ENCODE measurements around the gene PDXP.
A peak's percentile ranks its signal among the peaks of the same experiment; 100 is the strongest.
"Not testable (repeated sequence)": the region's sequence is repeated elsewhere in the genome, so short reads cannot be mapped to it uniquely, and the experiment has no call there.

Gene PDXP

GRCh38 chr22:37654563-37655251 is 3.8 kb upstream of the PDXP start (continued):
- TF ChIP-seq SP3 (tag by site-specific recombination; IDR thresholded peaks at IDR 0.05) (no peak), ZNF596 (tag by site-specific recombination; IDR thresholded peaks at IDR 0.05) (no peak), MEIS1 (CRISPR knock-in tag; IDR thresholded peaks at IDR 0.05; ENCODE audit: borderline replicate concordance) (no peak), GLI4 (tag by site-specific recombination; IDR thresholded peaks at IDR 0.05) (no peak), YY1 (tag by site-specific recombination; IDR thresholded peaks at IDR 0.05) (no peak), ZNF639 (tag by site-specific recombination; IDR thresholded peaks at IDR 0.05) (no peak), ZNF394 (tag by site-specific recombination; IDR thresholded peaks at IDR 0.05; ENCODE audit: borderline replicate concordance) (no peak), SP2 (tag by site-specific recombination; IDR thresholded peaks at IDR 0.05) (no peak)

GRCh38 chr22:37655252-37655563 is 3.3 kb upstream of the PDXP start:
- no peak overlapping the region for H3K27ac ChIP-seq (ENCODE audit: extremely low read depth, low read depth, low read length)
- no peaks in the 10 kb centered on the region for H3K9me3 ChIP-seq (ENCODE audit: control insufficient read depth, insufficient read depth, low read depth, low read length)
- H3K4me1 ChIP-seq (ENCODE audit: control insufficient read depth, insufficient read depth, low read length), result peaks cover 1% of the 10 kb centered on the region; the same call in 1 of the 2 replicates
- POLR2A ChIA-PET, result interaction anchor here (0.6 kb wide), 1 partner anchor 153 kb away, joined by 5 read pairs; the partner anchor contains the start of gene GCAT
- H3K36me3 ChIP-seq (ENCODE audit: control insufficient read depth in 2 of 2, insufficient read depth in 1 of 2, low read length in 2 of 2), result peaks cover 5 to 39% of the 10 kb centered on the region in 2 experiments; a peak in 2 of 3 replicates
- CTCF ChIA-PET, result interaction anchor here (0.7 to 6.8 kb wide), 2 partner anchors 12 to 33 kb away, joined by 3 to 138 read pairs; no protein-coding TSS in a partner anchor
- no peak overlapping the region for H3K4me3 ChIP-seq (ENCODE audit: low read depth, low read length)
- TF ChIP-seq ZNF629 (tag by site-specific recombination; IDR thresholded peaks at IDR 0.05), result no peak
- no peak for TF ChIP-seq GLI2 (tag by site-specific recombination; IDR thresholded peaks at IDR 0.05; ENCODE audit: borderline replicate concordance, low read depth)
- no peak for TF ChIP-seq AEBP2 (tag by site-specific recombination; IDR thresholded peaks at IDR 0.05; ENCODE audit: borderline replicate concordance)
- TF ChIP-seq ZBTB8A (tag by site-specific recombination; IDR thresholded peaks at IDR 0.05), result no peak
- TF ChIP-seq TCF7L2 (IDR thresholded peaks at IDR 0.05; ENCODE audit: borderline replicate concordance, low read depth, low read length), result no peak
- TF ChIP-seq ZNF544 (tag by site-specific recombination; IDR thresholded peaks at IDR 0.05), result no peak
- TF ChIP-seq ZNF785 (tag by site-specific recombination; IDR thresholded peaks at IDR 0.05), result no peak
- TF ChIP-seq ZNF214 (tag by site-specific recombination; IDR thresholded peaks at IDR 0.05; ENCODE audit: borderline replicate concordance), result no peak
- no peak for TF ChIP-seq ZNF292 (tag by site-specific recombination; IDR thresholded peaks at IDR 0.05; ENCODE audit: borderline replicate concordance, low read depth)
- TF ChIP-seq ZNF529 (tag by site-specific recombination; IDR thresholded peaks at IDR 0.05; ENCODE audit: insufficient replicate concordance), result no peak

- H3K9me3 ChIP-seq (ENCODE audit: control insufficient read depth, insufficient read depth, low read depth, low read length); H3K4me3 ChIP-seq (ENCODE audit: low read depth, low read length); H3K27ac ChIP-seq (ENCODE audit: extremely low read depth, low read depth, low read length): not testable (repeated sequence)
- ChIA-PET CTCF (interaction anchor here (0.8 to 7.0 kb wide), 3 partner anchors 13 to 24 kb away, joined by 3 to 138 read pairs (median 87); no protein-coding TSS in a partner anchor), POLR2A (interaction anchor here (0.6 to 6.5 kb wide), 3 partner anchors 13 to 128 kb away, joined by 3 to 85 read pairs (median 80); partner anchors contain the start of gene SH3BP1)
- Histone ChIP-seq H3K36me3 (ENCODE audit: control insufficient read depth in 2 of 2, insufficient read depth in 1 of 2, low read length in 2 of 2) (peaks cover 0 to 26% of the 10 kb centered on the region in 2 experiments; a peak in 2 of 3 replicates), H3K4me1 (ENCODE audit: control insufficient read depth, insufficient read depth, low read length) (peaks cover 11% of the 10 kb centered on the region)
- peak; percentile 69 for TF ChIP-seq ZNF121 (tag by site-specific recombination; IDR thresholded peaks at IDR 0.05)
These were observed 1.9 kb upstream of the PDXP start for GRCh38 chr22:37656583-37656982.

Data from HEK293 (cell line).